Lung (tissue), 12 donors: ENCODE results near the gene TLR9. TPM values are rescaled to one million over a fixed set of nuclear protein-coding genes. Genes with fewer than 3 reads are reported as not detected.

Experiments
- ATAC-seq: fragments of 200-7000 bp; cut with Tn5 transposase; one replicate; pipeline ENCODE4 v1.9.1; 2020; ENCODE audit warnings: moderate number of reproducible peaks; ENCODE audit not compliant: insufficient read depth, low FRiP score
- DNase-seq, 3 donors: peaks; one replicate each; pipeline ENCODE4 v3.0.0-alpha.2; 2013 to 2017
- H3K27ac ChIP-seq, 2 donors: one replicate each; pipeline ENCODE4 v1.5.1; 2013; ENCODE audit warnings: mild to moderate bottlenecking in 2 of 2, moderate library complexity in 2 of 2, control low read depth in 1 of 2, inconsistent platforms in 1 of 2, low read depth in 1 of 2, low read length in 1 of 2
- H3K27me3 ChIP-seq, 3 donors: one replicate each; pipeline ENCODE4 v1.5.1; 2013; ENCODE audit warnings: low read length in 2 of 3; ENCODE audit not compliant: control insufficient read depth in 3 of 3, insufficient read depth in 3 of 3
- H3K36me3 ChIP-seq, 4 donors: one replicate each; pipeline ENCODE4 v1.5.1; 2013; ENCODE audit warnings: low read length in 4 of 4, mild to moderate bottlenecking in 1 of 4, moderate library complexity in 1 of 4; ENCODE audit not compliant: control insufficient read depth in 4 of 4, insufficient read depth in 4 of 4
- H3K4me1 ChIP-seq, 5 donors: one replicate each; pipeline ENCODE4 v1.5.1; 2013; ENCODE audit warnings: low read length in 5 of 5, mild to moderate bottlenecking in 2 of 5, moderate library complexity in 1 of 5; ENCODE audit not compliant: control insufficient read depth in 5 of 5, insufficient read depth in 5 of 5
- H3K4me3 ChIP-seq: one replicate; pipeline ENCODE4 v1.5.1; 2013; ENCODE audit warnings: mild to moderate bottlenecking, control low read depth, moderate library complexity
- H3K9ac ChIP-seq, 2 donors: one replicate each; pipeline ENCODE4 v1.5.1; 2013; ENCODE audit warnings: low read length in 2 of 2, control low read depth in 1 of 2; ENCODE audit not compliant: insufficient read depth in 1 of 2
- H3K9me3 ChIP-seq, 4 donors: one replicate each; pipeline ENCODE4 v1.5.1; 2013; ENCODE audit warnings: low read length in 3 of 4, mild to moderate bottlenecking in 1 of 4, moderate library complexity in 1 of 4; ENCODE audit not compliant: control insufficient read depth in 4 of 4, insufficient read depth in 3 of 4
- WGBS, 2 donors: extraction: QIAGEN DNeasy Blood & Tissue Kit; methylation state at CpG; one replicate each; pipeline ENCODE4 v1.1.7; 2013; 5-methylcytosine and 5-hydroxymethylcytosine counted together
- polyA plus RNA-seq, 2 donors: library from polyadenylated mRNA; stranded (reverse); fragments of 200-250 nt; gene quantifications; one replicate each; pipeline ENCODE4 v1.2.1, GENCODE V29; 2013
- total RNA-seq, 2 donors: library from RNA; depleted of rRNA in 1 of 2; stranded (reverse); fragments of >200 nt in 1 of 2; gene quantifications; one replicate each; pipeline ENCODE4 v1.2.1, GENCODE V29; 2014 to 2021
- TF ChIP-seq, protein P1 (sequence below): IDR thresholded peaks from 2 replicates; pipeline ENCODE4 v1.5.1; 2012; ENCODE audit warnings: mild to moderate bottlenecking; ENCODE audit errors: control extremely low read depth, extremely low read depth
- donor health status: control.
- donor health status: control.
- donor health status: Bipolar disorder and iron deficiency.
- donor health status: healthy.
- donor health status: DM: yes; HTN: yes; CAD: no.

Gene TLR9
- total and polyA plus RNA-seq, 4 donors = 0.20 to 1.1 (median 0.37) TPM

- Histone ChIP-seq H3K9ac (no peak overlapping the region), H3K27me3 (no peaks in the 10 kb centered on the region), H3K27ac (no peak overlapping the region), H3K9me3 (no peaks in the 10 kb centered on the region), H3K36me3 (peaks cover 0 to 64% (median 16%) of the 10 kb centered on the region in 4 donors), H3K4me3 (no peak overlapping the region), H3K4me1 (peaks cover 0 to 5% (median 0%) of the 10 kb centered on the region in 5 donors)
- DNase-seq (no peak), ATAC-seq (no peak)
- WGBS, 2 donors = 93% methylated on average over 6 of the region's 6 CpGs
- TF ChIP-seq, protein P1, sequence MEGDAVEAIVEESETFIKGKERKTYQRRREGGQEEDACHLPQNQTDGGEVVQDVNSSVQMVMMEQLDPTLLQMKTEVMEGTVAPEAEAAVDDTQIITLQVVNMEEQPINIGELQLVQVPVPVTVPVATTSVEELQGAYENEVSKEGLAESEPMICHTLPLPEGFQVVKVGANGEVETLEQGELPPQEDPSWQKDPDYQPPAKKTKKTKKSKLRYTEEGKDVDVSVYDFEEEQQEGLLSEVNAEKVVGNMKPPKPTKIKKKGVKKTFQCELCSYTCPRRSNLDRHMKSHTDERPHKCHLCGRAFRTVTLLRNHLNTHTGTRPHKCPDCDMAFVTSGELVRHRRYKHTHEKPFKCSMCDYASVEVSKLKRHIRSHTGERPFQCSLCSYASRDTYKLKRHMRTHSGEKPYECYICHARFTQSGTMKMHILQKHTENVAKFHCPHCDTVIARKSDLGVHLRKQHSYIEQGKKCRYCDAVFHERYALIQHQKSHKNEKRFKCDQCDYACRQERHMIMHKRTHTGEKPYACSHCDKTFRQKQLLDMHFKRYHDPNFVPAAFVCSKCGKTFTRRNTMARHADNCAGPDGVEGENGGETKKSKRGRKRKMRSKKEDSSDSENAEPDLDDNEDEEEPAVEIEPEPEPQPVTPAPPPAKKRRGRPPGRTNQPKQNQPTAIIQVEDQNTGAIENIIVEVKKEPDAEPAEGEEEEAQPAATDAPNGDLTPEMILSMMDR = no peak
These were observed 5.0 kb upstream of the TLR9 start for GRCh38 chr3:52230461-52230860.

DNA sequence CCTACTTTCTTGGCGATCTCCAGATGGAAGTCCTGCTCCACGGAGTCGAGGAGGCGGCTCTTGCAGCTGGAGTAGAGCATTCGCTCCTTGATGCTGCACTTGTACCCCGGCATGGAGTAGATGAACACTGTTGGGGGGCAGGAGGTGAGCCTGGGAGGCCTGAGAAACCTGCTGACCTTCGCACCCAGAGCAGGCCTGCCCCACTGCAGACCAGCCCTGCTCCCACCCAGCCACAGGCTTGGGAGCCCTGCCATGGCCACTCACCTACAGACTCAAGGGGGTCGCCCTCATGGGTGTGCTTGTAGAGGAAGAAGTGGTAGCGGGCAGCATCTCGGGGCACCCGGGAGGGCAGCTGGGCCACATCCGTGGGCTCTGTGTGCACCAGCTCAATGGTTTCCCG lies 4.2 kb upstream of the TLR9 start:
- Histone ChIP-seq H3K9ac (no peak overlapping the region), H3K9me3 (no peaks in the 10 kb centered on the region), H3K4me1 (peaks cover 0 to 1% (median 0%) of the 10 kb centered on the region in 5 donors), H3K27ac (no peak overlapping the region), H3K27me3 (no peaks in the 10 kb centered on the region), H3K4me3 (no peak overlapping the region), H3K36me3 (peaks cover 0 to 59% (median 13%) of the 10 kb centered on the region in 4 donors)
- ATAC-seq (no peak), DNase-seq (no peak)
- TF ChIP-seq, protein P1 = no peak
- 95 to 97% methylated on average over 13 of the region's 13 CpGs for WGBS, 2 donors

DNA sequence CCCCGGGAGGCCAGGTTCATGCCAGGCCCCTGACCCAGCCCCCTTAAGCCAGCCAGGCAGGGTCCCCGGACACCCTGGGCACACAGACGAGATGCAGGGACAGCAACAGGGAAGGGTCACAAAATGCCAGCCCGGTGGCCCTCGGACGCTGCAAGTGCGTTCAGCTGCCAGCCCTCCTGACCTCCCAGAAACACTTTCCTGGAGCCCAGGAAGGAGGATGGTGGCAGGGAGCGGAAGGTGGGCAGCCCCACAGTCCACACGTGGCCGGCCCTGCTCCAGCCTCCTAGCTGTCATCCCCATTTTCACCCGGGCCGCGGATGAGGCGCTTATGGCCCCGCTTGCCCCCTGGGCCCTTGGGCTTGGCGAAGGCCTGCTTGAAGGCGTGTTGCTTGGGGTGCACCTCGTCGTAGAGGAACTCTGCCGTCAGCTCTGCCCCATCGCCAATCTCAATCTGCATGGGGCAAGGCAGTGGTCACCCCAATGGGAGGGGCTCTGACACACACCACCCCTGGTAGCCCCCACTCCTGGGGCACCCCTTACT lies 3.4 kb upstream of the TLR9 start:
- H3K4me1 ChIP-seq = no peaks in the 10 kb centered on the region
- peaks cover 0 to 51% (median 12%) of the 10 kb centered on the region in 4 donors for H3K36me3 ChIP-seq
- H3K9me3 ChIP-seq = no peaks in the 10 kb centered on the region
- no peak overlapping the region for H3K9ac ChIP-seq
- TF ChIP-seq, protein P1 = no peak
- 92 to 94% methylated on average over 21 of the region's 21 CpGs for WGBS, 2 donors
- H3K4me3 ChIP-seq = no peak overlapping the region
- no peak for ATAC-seq
- no peak overlapping the region for H3K27ac ChIP-seq
- no peak for DNase-seq
- no peaks in the 10 kb centered on the region for H3K27me3 ChIP-seq

- no peak for ATAC-seq
These were observed 2.8 kb upstream of the TLR9 start for GRCh38 chr3:52228266-52228665.

More at GRCh38 chr3:52228266-52228665, 2.8 kb upstream of the TLR9 start:
- no peak for DNase-seq
- Histone ChIP-seq H3K27me3 (no peaks in the 10 kb centered on the region), H3K4me3 (no peak overlapping the region), H3K4me1 (no peaks in the 10 kb centered on the region), H3K9me3 (no peaks in the 10 kb centered on the region), H3K36me3 (peaks cover 0 to 51% (median 12%) of the 10 kb centered on the region in 4 donors), H3K27ac (no peak overlapping the region), H3K9ac (no peak overlapping the region)
- WGBS, 2 donors = 90 to 96% methylated on average over 10 of the region's 10 CpGs
- TF ChIP-seq, protein P1 = no peak
